H1 (cell line): ENCODE measurements around the gene GABRG3. TPM values are rescaled to one million over a fixed set of nuclear protein-coding genes. Genes with fewer than 3 reads are reported as not detected.

Experiments used
- CTBP2 ChIP-seq: IDR thresholded peaks from 2 replicates; pipeline ENCODE4 v1.7.0; 2011; ENCODE audit warnings: borderline replicate concordance, mild to moderate bottlenecking, moderate library complexity, mixed read lengths, low read length; ENCODE audit not compliant: insufficient read depth, insufficient read length
- polyA plus RNA-seq, 7 experiments: library from polyadenylated mRNA; depleted of rRNA in 3 of 7; stranded (reverse) in 5 of 7; unstranded in 2 of 7; fragments of >200 nt in 5 of 7; fragments of 200-250 nt in 2 of 7; gene quantifications; 1 replicate in 5 of 7; 2 replicates in 1 of 7; 4 replicates in 1 of 7; pipeline versions ENCODE4 v1.2.1 to v1.2.3, GENCODE V29; 2011 to 2013; ENCODE audit warnings: missing spikeins in 2 of 7, mixed read lengths in 2 of 7
- total RNA-seq: library from RNA; stranded (reverse); fragmentation: NEBNext Ultra II Directional; extraction: Animal tissue kit (Norgen Biotek cat#: 25700); gene quantifications from 2 replicates; pipeline ENCODE4 v1.2.1, GENCODE V29; 2021

GABRG3 gene
- total and polyA plus RNA-seq, 2 of the 8 experiments (the other 6 are each of a cell fraction or from before 2014, with no cell fraction given) = 0.17 to 0.80 TPM

GRCh38 chr15:27278761-27279160, 307.8 kb downstream of the GABRG3 start (continued):
- no peak for TF ChIP-seq CTBP2
